HepG2 (cell line): ENCODE data around the gene KLHL33. TPM values are rescaled to one million over a fixed set of nuclear protein-coding genes. Genes with fewer than 3 reads are reported as not detected.
A peak's percentile ranks its signal among the peaks of the same experiment; 100 is the strongest.

ENCODE experiments used
- ATF7 ChIP-seq, 2 experiments: fragments of 450-650 bp in 1 of 2; sonication (generic) in 1 of 2; formaldehyde crosslinking in 1 of 2; IDR thresholded peaks; 2 replicates each; pipeline versions ENCODE4 v1.4.0 to v1.6.1; 2016 to 2020; ENCODE audit warnings: antibody characterized with exemption in 1 of 2, mild to moderate bottlenecking in 1 of 2, missing genetic modification reagents in 1 of 2
- CBX5 ChIP-seq: sonication (generic); formaldehyde crosslinking; IDR thresholded peaks from 2 replicates; pipeline ENCODE4 v1.4.0; 2020; ENCODE audit warnings: missing genetic modification reagents, borderline replicate concordance
- CERS6 ChIP-seq: sonication (generic); formaldehyde crosslinking; IDR thresholded peaks from 2 replicates; pipeline ENCODE4 v1.5.0; 2020; ENCODE audit warnings: missing genetic modification reagents
- DBP ChIP-seq: sonication (generic); formaldehyde crosslinking; IDR thresholded peaks from 2 replicates; pipeline ENCODE4 v1.4.0; 2020; ENCODE audit warnings: missing genetic modification reagents; ENCODE audit errors: not compliant biosample characterization
- E2F2 ChIP-seq: sonication (generic); formaldehyde crosslinking; IDR thresholded peaks from 2 replicates; pipeline ENCODE4 v1.4.0; 2020; ENCODE audit warnings: missing genetic modification reagents, borderline replicate concordance
- GLI4 ChIP-seq: sonication (generic); formaldehyde crosslinking; IDR thresholded peaks from 2 replicates; pipeline ENCODE4 v1.5.1; 2020; ENCODE audit warnings: missing genetic modification reagents, mild to moderate bottlenecking, moderate library complexity, borderline replicate concordance
- JDP2 ChIP-seq: sonication (generic); formaldehyde crosslinking; IDR thresholded peaks from 2 replicates; pipeline ENCODE4 v1.8.1; 2022; ENCODE audit warnings: missing genetic modification reagents, borderline replicate concordance
- TOPORS ChIP-seq: sonication (generic); formaldehyde crosslinking; IDR thresholded peaks from 2 replicates; pipeline ENCODE4 v1.8.0; 2023; ENCODE audit warnings: mild to moderate bottlenecking, missing genetic modification reagents
- ZBTB43 ChIP-seq: sonication (generic); formaldehyde crosslinking; conservative IDR thresholded peaks from 2 replicates; pipeline ENCODE4 v1.4.0; 2020; ENCODE audit warnings: missing genetic modification reagents
- ZC3H13 ChIP-seq: sonication (generic); formaldehyde crosslinking; IDR thresholded peaks from 2 replicates; pipeline ENCODE4 v1.8.1; 2023; ENCODE audit warnings: mild to moderate bottlenecking, missing genetic modification reagents, moderate library complexity
- ZNF407 ChIP-seq: sonication (generic); formaldehyde crosslinking; IDR thresholded peaks from one replicate; pipeline ENCODE4 v1.5.1; 2020; ENCODE audit warnings: mild to moderate bottlenecking, missing genetic modification reagents; ENCODE audit errors: not compliant biosample characterization
- ZNF510 ChIP-seq: sonication (generic); formaldehyde crosslinking; IDR thresholded peaks from 2 replicates; pipeline ENCODE4 v1.4.0; 2020; ENCODE audit warnings: low read depth, mild to moderate bottlenecking, missing genetic modification reagents
- ZNF546 ChIP-seq: sonication (generic); formaldehyde crosslinking; conservative IDR thresholded peaks from 2 replicates; pipeline ENCODE4 v1.8.1; 2023; ENCODE audit warnings: mild to moderate bottlenecking, missing genetic modification reagents
- ZNF773 ChIP-seq: sonication (generic); formaldehyde crosslinking; IDR thresholded peaks from 2 replicates; pipeline ENCODE4 v1.4.0; 2020; ENCODE audit warnings: missing genetic modification reagents, borderline replicate concordance
- polyA plus RNA-seq, 8 experiments: library from polyadenylated mRNA; depleted of rRNA in 3 of 8; stranded (reverse) in 7 of 8; unstranded in 1 of 8; fragments of >200 nt; fragmentation: Illumina TruSeq in 4 of 8; extraction: Trizol in 4 of 8; gene quantifications; 2 replicates each; pipeline versions ENCODE4 v1.2.1 to v1.2.3, GENCODE V29; 2011 to 2016; ENCODE audit warnings: low read depth in 4 of 8, missing spikeins in 1 of 8, mixed read lengths in 1 of 8; ENCODE audit not compliant: insufficient read depth in 1 of 8
- total RNA-seq, 5 experiments: library from RNA; depleted of rRNA; stranded (reverse); fragments of >200 nt; fragmentation: Illumina TruSeq; extraction: Trizol; gene quantifications; 2 replicates each; pipeline ENCODE4 v1.2.3, GENCODE V29; 2016; ENCODE audit warnings: low read depth in 1 of 5

KLHL33 gene
- total and polyA plus RNA-seq, 2 of the 13 experiments (the other 11 are each of a cell fraction or from before 2014, with no cell fraction given), result not detected

- no peak for TF ChIP-seq CERS6 (CRISPR knock-in tag)
- no peak; the same call in 1 of the 2 replicates for TF ChIP-seq GLI4 (CRISPR knock-in tag)
- no peak for TF ChIP-seq ZC3H13 (CRISPR knock-in tag)
- no peak for TF ChIP-seq ZNF407 (CRISPR knock-in tag)
- TF ChIP-seq CBX5, result 0 out of 2 replicates have a peak, but pooled peaks have one; percentile 2
- no peak for TF ChIP-seq ATF7 (IDR thresholded peaks at IDR 0.05)
- TF ChIP-seq ATF7 (CRISPR knock-in tag; IDR thresholded peaks at IDR 0.05), result peak; percentile 74
- TF ChIP-seq ZNF510, result 0 out of 2 replicates have a peak, but pooled peaks have one; percentile 9
- TF ChIP-seq E2F2 (CRISPR knock-in tag), result no peak
- no peak for TF ChIP-seq JDP2 (CRISPR knock-in tag)
- TF ChIP-seq ZBTB43, result peak; percentile 5; the same call in 1 of the 2 replicates
- TF ChIP-seq ZNF773, result no peak
- 0 out of 2 replicates have a peak, but pooled peaks have one; percentile 15 for TF ChIP-seq ZNF546 (CRISPR knock-in tag)
- no peak for TF ChIP-seq DBP (CRISPR knock-in tag)
- 0 out of 2 replicates have a peak, but pooled peaks have one; percentile 27 for TF ChIP-seq TOPORS
Observed at GRCh38 chr14:20455355-20456300, 19.7 kb upstream of the KLHL33 start (continued).
